ENCODE measurements around the gene NTMT2.

- TF ChIP-seq CTCF (IDR thresholded peaks at IDR 0.05), result no peak
- TF ChIP-seq EP300 (IDR thresholded peaks at IDR 0.05), result no peak
- TF ChIP-seq POLR2AphosphoS5 (IDR thresholded peaks at IDR 0.05), result no peak
Measured at GRCh38 chr1:170140371-170140770, 5.4 kb upstream of the NTMT2 start.
